ENCODE results near the gene SIRT2. TPM values are rescaled to one million over a fixed set of nuclear protein-coding genes. Genes with fewer than 3 reads are reported as not detected.

The SIRT2 gene
- total RNA-seq, 3 donors from 2014 or later = 61.8 to 92.3 (median 88.2) TPM

DNA sequence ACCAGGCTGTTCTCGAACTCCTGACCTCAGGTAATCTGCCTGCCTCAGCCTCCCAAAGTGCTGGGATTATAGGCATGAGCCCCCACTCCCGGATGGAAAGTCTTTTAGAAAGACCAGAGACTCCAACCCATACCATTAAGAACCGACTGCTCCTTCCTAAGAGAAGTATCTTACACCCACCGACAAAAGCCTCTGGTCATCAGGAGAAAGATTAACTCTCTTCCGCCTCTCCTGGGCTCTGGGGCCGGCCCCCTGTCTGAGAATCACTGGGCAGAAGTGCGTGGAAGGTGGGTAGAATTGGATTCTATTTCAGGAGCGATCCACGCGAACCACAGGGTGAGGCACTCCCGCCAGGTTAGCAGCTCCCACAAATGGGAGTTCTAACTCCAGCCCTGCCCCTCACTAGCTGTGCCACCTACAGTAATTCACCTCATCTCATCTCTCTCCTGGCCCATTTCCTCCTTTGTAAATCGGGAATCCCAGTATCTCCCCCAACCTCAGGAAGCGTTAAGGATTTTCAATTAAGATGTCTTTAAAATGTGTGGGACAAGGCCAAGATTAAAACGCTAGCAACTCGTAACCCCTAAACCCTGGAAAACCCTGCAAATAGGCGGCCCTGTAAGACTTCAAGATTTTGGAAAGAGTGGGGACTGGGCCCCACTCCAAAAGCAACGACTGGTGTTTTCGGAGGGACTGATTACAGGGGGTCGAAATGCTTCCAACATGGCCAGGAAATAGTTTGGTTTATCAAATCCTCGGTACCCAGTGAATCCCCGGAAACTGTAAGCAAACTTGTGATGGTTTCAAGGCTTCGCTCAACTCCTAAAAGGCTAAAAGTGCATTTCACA is 50.9 kb downstream of the SIRT2 start:
- H3K27ac ChIP-seq = peak overlapping the region; percentile 100
- H3K36me3 ChIP-seq = peaks cover 11% of the 10 kb centered on the region
- TF ChIP-seq, protein P1, sequence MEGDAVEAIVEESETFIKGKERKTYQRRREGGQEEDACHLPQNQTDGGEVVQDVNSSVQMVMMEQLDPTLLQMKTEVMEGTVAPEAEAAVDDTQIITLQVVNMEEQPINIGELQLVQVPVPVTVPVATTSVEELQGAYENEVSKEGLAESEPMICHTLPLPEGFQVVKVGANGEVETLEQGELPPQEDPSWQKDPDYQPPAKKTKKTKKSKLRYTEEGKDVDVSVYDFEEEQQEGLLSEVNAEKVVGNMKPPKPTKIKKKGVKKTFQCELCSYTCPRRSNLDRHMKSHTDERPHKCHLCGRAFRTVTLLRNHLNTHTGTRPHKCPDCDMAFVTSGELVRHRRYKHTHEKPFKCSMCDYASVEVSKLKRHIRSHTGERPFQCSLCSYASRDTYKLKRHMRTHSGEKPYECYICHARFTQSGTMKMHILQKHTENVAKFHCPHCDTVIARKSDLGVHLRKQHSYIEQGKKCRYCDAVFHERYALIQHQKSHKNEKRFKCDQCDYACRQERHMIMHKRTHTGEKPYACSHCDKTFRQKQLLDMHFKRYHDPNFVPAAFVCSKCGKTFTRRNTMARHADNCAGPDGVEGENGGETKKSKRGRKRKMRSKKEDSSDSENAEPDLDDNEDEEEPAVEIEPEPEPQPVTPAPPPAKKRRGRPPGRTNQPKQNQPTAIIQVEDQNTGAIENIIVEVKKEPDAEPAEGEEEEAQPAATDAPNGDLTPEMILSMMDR (IDR thresholded peaks at IDR 0.05) = no peak
- no peak for TF ChIP-seq POLR2AphosphoS5 (IDR thresholded peaks at IDR 0.05)
- no peak for TF ChIP-seq POLR2A (IDR thresholded peaks at IDR 0.05)
- intact Hi-C loops (cut with DNase I; ENCODE audit: low total_unique reads) = loop anchor here (5.0 kb wide), 1 partner anchor 201 kb away; the partner anchor contains the start of gene ACTN4
- H3K4me1 ChIP-seq = peaks cover 0 to 16% of the 10 kb centered on the region in 2 donors
- no peaks in the 10 kb centered on the region for H3K9me3 ChIP-seq
- no peaks in the 10 kb centered on the region for H3K27me3 ChIP-seq
- no peak for DNase-seq (ENCODE audit: low spot score in 2 of 2)
- peak overlapping the region; percentile 84 to 98 (median 85) for H3K4me3 ChIP-seq

DNA sequence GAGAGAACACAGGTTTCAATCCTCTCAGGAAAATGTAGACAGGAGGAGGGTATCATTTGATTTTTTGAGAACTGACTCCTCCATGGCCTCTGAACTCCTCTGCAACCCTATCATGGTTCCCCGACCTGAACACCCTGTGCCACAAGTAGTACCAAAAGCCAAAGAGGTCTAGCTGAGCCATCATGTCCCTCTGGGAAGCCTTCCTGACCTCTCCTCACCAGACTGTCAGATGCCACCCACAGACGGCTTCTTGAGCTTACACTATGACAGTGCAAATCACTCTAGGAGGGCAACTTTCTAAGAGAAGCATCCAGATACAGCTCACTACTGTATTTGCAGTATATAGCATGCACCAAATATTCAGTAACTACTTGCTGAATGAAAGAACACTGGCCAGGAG is 53.3 kb downstream of the SIRT2 start:
- peaks cover 0 to 16% of the 10 kb centered on the region in 2 donors for H3K4me1 ChIP-seq
- peak overlapping the region; percentile 13 to 34 for H3K27ac ChIP-seq
- TF ChIP-seq POLR2A (IDR thresholded peaks at IDR 0.05) = no peak
- TF ChIP-seq, protein P1 (IDR thresholded peaks at IDR 0.05) = no peak
- no peak for TF ChIP-seq POLR2AphosphoS5 (IDR thresholded peaks at IDR 0.05)
- H3K36me3 ChIP-seq = peaks cover 19% of the 10 kb centered on the region
- intact Hi-C loops (cut with DNase I; ENCODE audit: low total_unique reads) = loop anchor here (5.0 kb wide), 1 partner anchor 199 kb away; the partner anchor contains the start of gene ACTN4
- H3K27me3 ChIP-seq = no peaks in the 10 kb centered on the region
- H3K9me3 ChIP-seq = no peaks in the 10 kb centered on the region
- H3K4me3 ChIP-seq = no peak overlapping the region
- no peak for DNase-seq (ENCODE audit: low spot score in 2 of 2)

DNA sequence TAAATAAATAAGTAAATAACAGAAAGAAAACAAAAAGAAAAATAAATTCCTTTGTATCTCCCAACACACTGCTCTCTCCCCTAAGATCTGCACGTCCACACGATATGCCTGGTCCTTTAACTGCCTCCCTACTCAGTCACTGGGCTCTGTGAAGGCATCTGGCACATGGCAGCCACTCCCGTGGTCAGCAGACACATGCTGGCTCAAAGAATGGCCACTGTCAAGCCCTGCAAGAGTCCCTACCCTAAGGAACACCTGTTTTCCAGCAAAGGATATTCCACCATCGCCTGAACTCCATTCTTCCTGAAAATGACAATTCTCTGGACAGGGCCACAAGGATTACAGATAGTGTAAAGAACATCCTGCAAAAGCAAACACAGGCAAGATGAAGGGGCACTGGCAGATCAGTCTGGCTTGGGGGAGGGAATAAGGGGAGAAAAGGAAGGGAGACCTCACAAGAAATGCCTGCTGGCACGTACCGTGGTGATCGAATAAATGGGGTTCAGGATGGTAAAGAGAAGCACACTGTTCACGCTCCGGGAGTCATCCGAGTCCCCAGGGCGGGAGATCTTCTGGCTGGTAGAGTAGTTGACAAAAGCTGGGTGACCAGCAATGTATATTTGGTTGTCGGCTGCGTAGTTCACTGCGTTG is 53.9 kb downstream of the SIRT2 start:
- H3K4me3 ChIP-seq = no peak overlapping the region
- TF ChIP-seq POLR2A (IDR thresholded peaks at IDR 0.05) (no peak), POLR2AphosphoS5 (IDR thresholded peaks at IDR 0.05) (no peak)
- TF ChIP-seq, protein P1 (IDR thresholded peaks at IDR 0.05) = no peak
- H3K36me3 ChIP-seq = peaks cover 25% of the 10 kb centered on the region
- no peaks in the 10 kb centered on the region for H3K9me3 ChIP-seq
- H3K4me1 ChIP-seq = peaks cover 0 to 16% of the 10 kb centered on the region in 2 donors
- no peak for DNase-seq (ENCODE audit: low spot score in 2 of 2)
- H3K27me3 ChIP-seq = no peaks in the 10 kb centered on the region
- peak overlapping the region in 1 of 2 donors; percentile 34 for H3K27ac ChIP-seq
- intact Hi-C loops (cut with DNase I; ENCODE audit: low total_unique reads) = loop anchor here (5.0 kb wide), 1 partner anchor 198 kb away; the partner anchor contains the start of gene ACTN4

DNA sequence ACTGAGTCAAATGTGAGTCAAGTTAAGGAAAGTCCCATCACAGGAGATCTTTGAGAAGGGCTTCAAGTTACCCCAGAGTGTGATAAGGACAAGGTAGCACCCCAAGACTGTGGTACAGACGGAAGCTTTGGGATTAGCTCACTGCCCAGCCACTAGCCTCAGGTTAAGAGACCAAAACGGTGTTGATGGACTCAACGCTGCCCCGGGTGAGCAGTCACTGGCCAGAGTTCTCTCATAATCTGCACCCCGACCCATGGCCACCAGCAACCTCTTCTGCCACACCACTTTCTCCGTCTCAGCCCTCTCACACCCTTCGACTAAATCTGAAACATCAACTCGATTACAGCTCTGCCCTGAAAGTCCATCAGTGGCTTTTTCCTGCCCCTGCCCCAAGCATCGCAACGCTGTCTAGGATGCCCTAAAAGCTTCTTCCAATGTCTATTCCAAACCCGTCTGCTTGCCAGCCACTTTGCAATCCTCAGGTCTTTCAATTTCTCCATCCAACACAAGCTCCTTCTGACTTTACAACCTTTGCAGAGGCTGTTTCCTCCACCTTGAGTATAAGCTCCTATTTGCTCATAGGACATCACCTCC is 55.2 kb downstream of the SIRT2 start:
- no peak for DNase-seq (ENCODE audit: low spot score in 2 of 2)
- H3K9me3 ChIP-seq = no peaks in the 10 kb centered on the region
- H3K4me1 ChIP-seq = peaks cover 0 to 16% of the 10 kb centered on the region in 2 donors
- peak overlapping the region; percentile 21 to 36 for H3K27ac ChIP-seq
- H3K36me3 ChIP-seq = peaks cover 29% of the 10 kb centered on the region
- intact Hi-C loops (cut with DNase I; ENCODE audit: low total_unique reads) = no loop called here
- H3K4me3 ChIP-seq = no peak overlapping the region
- TF ChIP-seq, protein P1 (IDR thresholded peaks at IDR 0.05) = no peak
- TF ChIP-seq POLR2A (IDR thresholded peaks at IDR 0.05) = no peak
- TF ChIP-seq POLR2AphosphoS5 (IDR thresholded peaks at IDR 0.05) = no peak
- no peaks in the 10 kb centered on the region for H3K27me3 ChIP-seq

All from breast epithelium (tissue), 4 donors.